OCI-LY3 (cell line): ENCODE data around the gene ENO3.

Source experiments
- EZH2phosphoT487 ChIP-seq: fragments of 200-600 bp; shearing (Covaris generic); IDR thresholded peaks from 2 replicates; pipeline ENCODE4 v1.6.1; 2018; ENCODE audit warnings: antibody characterized with exemption, mixed run types, low read depth
- TF ChIP-seq, protein P1 (sequence below): fragments of 200-600, 300-600 bp; sonication (generic); IDR thresholded peaks from 2 replicates; pipeline ENCODE4 v1.5.1; 2014; ENCODE audit warnings: antibody characterized with exemption, low read length, low read depth

- TF ChIP-seq, protein P1, sequence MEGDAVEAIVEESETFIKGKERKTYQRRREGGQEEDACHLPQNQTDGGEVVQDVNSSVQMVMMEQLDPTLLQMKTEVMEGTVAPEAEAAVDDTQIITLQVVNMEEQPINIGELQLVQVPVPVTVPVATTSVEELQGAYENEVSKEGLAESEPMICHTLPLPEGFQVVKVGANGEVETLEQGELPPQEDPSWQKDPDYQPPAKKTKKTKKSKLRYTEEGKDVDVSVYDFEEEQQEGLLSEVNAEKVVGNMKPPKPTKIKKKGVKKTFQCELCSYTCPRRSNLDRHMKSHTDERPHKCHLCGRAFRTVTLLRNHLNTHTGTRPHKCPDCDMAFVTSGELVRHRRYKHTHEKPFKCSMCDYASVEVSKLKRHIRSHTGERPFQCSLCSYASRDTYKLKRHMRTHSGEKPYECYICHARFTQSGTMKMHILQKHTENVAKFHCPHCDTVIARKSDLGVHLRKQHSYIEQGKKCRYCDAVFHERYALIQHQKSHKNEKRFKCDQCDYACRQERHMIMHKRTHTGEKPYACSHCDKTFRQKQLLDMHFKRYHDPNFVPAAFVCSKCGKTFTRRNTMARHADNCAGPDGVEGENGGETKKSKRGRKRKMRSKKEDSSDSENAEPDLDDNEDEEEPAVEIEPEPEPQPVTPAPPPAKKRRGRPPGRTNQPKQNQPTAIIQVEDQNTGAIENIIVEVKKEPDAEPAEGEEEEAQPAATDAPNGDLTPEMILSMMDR: no peak
- no peak for TF ChIP-seq EZH2phosphoT487
These were observed 4.5 kb upstream of the ENO3 start for GRCh38 chr17:4946312-4946976.
